GM23338 (cell line): ENCODE measurements around the gene TRAPPC4. TPM values are rescaled to one million over a fixed set of nuclear protein-coding genes. Genes with fewer than 3 reads are reported as not detected.

Experiments used
- ATAC-seq: fragments of 200-7000 bp; cut with Tn5 transposase; 3 replicates; pipeline ENCODE4 v1.9.1; 2020
- DNase-seq: peaks from one replicate; pipeline ENCODE4 v3.0.0-alpha.2; 2015; ENCODE audit warnings: low spot score
- H2AFZ ChIP-seq: fragments of 200-600 bp; sonication (generic); 2 replicates; pipeline ENCODE4 v1.8.0; 2016; ENCODE audit warnings: antibody characterized with exemption, mild to moderate bottlenecking, moderate library complexity
- H3F3A ChIP-seq: fragments of 200-600 bp; sonication (generic); replicated peaks from 2 replicates; pipeline ENCODE4 v1.8.0; 2017; ENCODE audit warnings: antibody characterized with exemption, mixed run types, low read depth
- H3K27ac ChIP-seq: fragments of 200-600 bp; sonication (generic); 2 replicates; pipeline ENCODE4 v1.6.1; 2016; ENCODE audit warnings: low read depth
- H3K27me3 ChIP-seq: fragments of 200-600 bp; sonication (generic); 2 replicates; pipeline ENCODE4 v1.8.0; 2016; ENCODE audit warnings: mild to moderate bottlenecking, mixed run types, moderate library complexity; ENCODE audit not compliant: insufficient read depth
- H3K36me3 ChIP-seq: fragments of 200-600 bp; sonication (generic); 2 replicates; pipeline ENCODE4 v1.8.0; 2016; ENCODE audit warnings: mild to moderate bottlenecking; ENCODE audit not compliant: insufficient read depth
- H3K4me1 ChIP-seq: fragments of 200-600 bp; sonication (generic); 2 replicates; pipeline ENCODE4 v1.8.0; 2016; ENCODE audit warnings: mild to moderate bottlenecking, moderate library complexity; ENCODE audit not compliant: insufficient read depth
- H3K4me2 ChIP-seq: fragments of 200-600 bp; sonication (generic); 2 replicates; pipeline ENCODE4 v1.7.1; 2017; ENCODE audit warnings: mixed run types
- H3K4me3 ChIP-seq: fragments of 200-600 bp; sonication (generic); 2 replicates; pipeline ENCODE4 v1.6.1; 2016; ENCODE audit warnings: mixed run types
- H3K79me2 ChIP-seq: fragments of 200-600 bp; sonication (generic); replicated peaks from 2 replicates; pipeline ENCODE4 v1.8.0; 2017; ENCODE audit warnings: mild to moderate bottlenecking; ENCODE audit not compliant: insufficient read depth
- H3K9me2 ChIP-seq: fragments of 200-600 bp; sonication (generic); 2 replicates; pipeline ENCODE4 v1.8.0; 2017; ENCODE audit not compliant: insufficient read depth
- H4K20me1 ChIP-seq: fragments of 200-600 bp; sonication (generic); replicated peaks from 2 replicates; pipeline ENCODE4 v1.8.0; 2017; ENCODE audit warnings: mild to moderate bottlenecking; ENCODE audit not compliant: insufficient read depth
- H3K27ac Mint-ChIP-seq: 2 replicates; pipeline ENCODE4 v1.8.0; 2020; ENCODE audit warnings: inconsistent platforms, mild to moderate bottlenecking, moderate library complexity, mixed read lengths
- H3K27me3 Mint-ChIP-seq: 3 replicates; pipeline ENCODE4 v1.8.0; 2022; ENCODE audit warnings: low read depth, mild to moderate bottlenecking, moderate library complexity, mixed read lengths, inconsistent platforms; ENCODE audit not compliant: insufficient read depth, poor library complexity
- H3K36me3 Mint-ChIP-seq: 3 replicates; pipeline ENCODE4 v1.8.0; 2021; ENCODE audit warnings: low read depth, mild to moderate bottlenecking, inconsistent platforms, moderate library complexity, mixed read lengths
- H3K4me1 Mint-ChIP-seq: 3 replicates; pipeline ENCODE4 v1.8.0; 2020; ENCODE audit warnings: mild to moderate bottlenecking, inconsistent platforms, mixed read lengths
- H3K4me3 Mint-ChIP-seq: 3 replicates; pipeline ENCODE4 v1.8.0; 2021; ENCODE audit warnings: moderate library complexity, mild to moderate bottlenecking, inconsistent platforms, mixed read lengths
- H3K9me3 Mint-ChIP-seq: 3 replicates; pipeline ENCODE4 v1.8.0; 2020; ENCODE audit warnings: moderate library complexity, mild to moderate bottlenecking, inconsistent platforms, mixed read lengths
- CREB1 ChIP-seq: fragments of 250-450 bp; sonication (Bioruptor Pico); IDR thresholded peaks from 2 replicates; pipeline ENCODE4 v1.5.0; 2020; ENCODE audit warnings: low read depth, mild to moderate bottlenecking, moderate library complexity
- CTCF ChIP-seq, 2 experiments: fragments of 200-600 bp in 1 of 2; sonication (generic) in 1 of 2; conservative IDR thresholded peaks; 2 replicates each; pipeline versions ENCODE4 v1.5.1 to v1.6.1; 2016 to 2017; ENCODE audit warnings: antibody characterized with exemption in 2 of 2, low read depth in 2 of 2, mild to moderate bottlenecking in 2 of 2, moderate library complexity in 1 of 2
- ETS1 ChIP-seq: IDR thresholded peaks from 2 replicates; pipeline ENCODE4 v1.6.1; 2016; ENCODE audit warnings: antibody characterized with exemption
- EZH2 ChIP-seq: fragments of 200-600 bp; sonication (generic); IDR thresholded peaks from one replicate; pipeline ENCODE4 v1.8.0; 2017; ENCODE audit warnings: antibody characterized with exemption, mild to moderate bottlenecking, low read depth; ENCODE audit not compliant: unreplicated experiment
- EZH2phosphoT487 ChIP-seq: fragments of 200-600 bp; sonication (generic); IDR thresholded peaks from one replicate; pipeline ENCODE4 v1.8.1; 2018; ENCODE audit warnings: antibody characterized with exemption; ENCODE audit not compliant: unreplicated experiment
- JUNB ChIP-seq: IDR thresholded peaks from one replicate; pipeline ENCODE4 v1.6.1; 2016; ENCODE audit warnings: antibody characterized with exemption; ENCODE audit not compliant: unreplicated experiment
- NANOG ChIP-seq: IDR thresholded peaks from 2 replicates; pipeline ENCODE4 v1.6.1; 2016; ENCODE audit warnings: antibody characterized with exemption, borderline replicate concordance
- POLR2AphosphoS5 ChIP-seq: IDR thresholded peaks from 2 replicates; pipeline ENCODE4 v1.6.1; 2016; ENCODE audit warnings: antibody characterized with exemption, low read depth
- REST ChIP-seq: IDR thresholded peaks from one replicate; pipeline ENCODE4 v1.6.1; 2018; ENCODE audit warnings: antibody characterized with exemption; ENCODE audit not compliant: unreplicated experiment
- STAT1 ChIP-seq: IDR thresholded peaks from one replicate; pipeline ENCODE4 v1.6.1; 2016; ENCODE audit warnings: antibody characterized with exemption; ENCODE audit not compliant: unreplicated experiment
- ZNF114 ChIP-seq: fragments of 250-450 bp; sonication (Bioruptor Pico); IDR thresholded peaks from 2 replicates; pipeline ENCODE4 v1.5.0; 2020; ENCODE audit warnings: mild to moderate bottlenecking, moderate library complexity
- ZNF331 ChIP-seq: fragments of 250-450 bp; sonication (Bioruptor Pico); IDR thresholded peaks from 2 replicates; pipeline ENCODE4 v1.5.0; 2020; ENCODE audit warnings: low read depth, mild to moderate bottlenecking, moderate library complexity
- ZNF462 ChIP-seq: fragments of 250-450 bp; sonication (Bioruptor Pico); IDR thresholded peaks from 2 replicates; pipeline ENCODE4 v1.5.0; 2020; ENCODE audit warnings: mild to moderate bottlenecking, moderate library complexity
- polyA plus RNA-seq: library from polyadenylated mRNA; unstranded; fragments of >200 nt; fragmentation: Nextera tagmentation; extraction: Ambion mirVana; gene quantifications from 2 replicates; pipeline ENCODE4 v1.2.1, GENCODE V29; 2016
- total RNA-seq: library from RNA; depleted of rRNA; stranded (reverse); fragments of >200 nt; shearing (Covaris generic); gene quantifications from 2 replicates; pipeline ENCODE4 v1.2.3, GENCODE V29; 2014

Gene TRAPPC4
- total and polyA plus RNA-seq, 2 experiments from 2014 or later: 79.9 to 142 TPM

GRCh38 chr11:119006656-119007055, 11.9 kb upstream of the TRAPPC4 start:
- Mint-ChIP-seq H3K27me3 (peaks cover 2% of the 10 kb centered on the region), H3K36me3 (peaks cover 59% of the 10 kb centered on the region), H3K4me1 (no peaks in the 10 kb centered on the region), H3K9me3 (no peaks in the 10 kb centered on the region), H3K4me3 (no peak overlapping the region), H3K27ac (peak overlapping the region; percentile 32; the same call in 1 of the 2 replicates)
- no peak for DNase-seq
- Histone ChIP-seq H3K9me2 (no peaks in the 10 kb centered on the region), H3K4me3 (no peak overlapping the region), H3K4me1 (no peaks in the 10 kb centered on the region), H3K27ac (no peak overlapping the region), H3K36me3 (peaks cover 12% of the 10 kb centered on the region), H3K4me2 (no peak overlapping the region), H3K27me3 (no peaks in the 10 kb centered on the region), H3K79me2 (peaks cover 4% of the 10 kb centered on the region), H4K20me1 (no peaks in the 10 kb centered on the region; the same call in 1 of the 2 replicates), H2AFZ (no peak overlapping the region), H3F3A (peaks cover 7% of the 10 kb centered on the region; the same call in 1 of the 2 replicates)
- TF ChIP-seq EZH2phosphoT487 (no peak), EZH2 (no peak), REST (no peak), STAT1 (no peak), CTCF (conservative IDR thresholded peaks at IDR 0.05; ENCODE audit: low read depth in 2 of 2) (no peak), POLR2AphosphoS5 (no peak), NANOG (no peak), ZNF462 (CRISPR knock-in tag) (no peak), CREB1 (CRISPR knock-in tag) (no peak), ZNF331 (no peak), ZNF114 (CRISPR knock-in tag) (no peak), ETS1 (no peak), JUNB (no peak)
- ATAC-seq: no peak
